Stimulated activated naive CD8-positive, alpha-beta T cell treated with anti-CD3 and anti-CD28 coated beads, Interleukin-15, Interleukin-2, amounts not matched to agents 100 U/mL and 50 U/mL, for 24 hours (primary cell): ENCODE results near the gene KCNMA1.
"Not testable (repeated sequence)": the region's sequence is repeated elsewhere in the genome, so short reads cannot be mapped to it uniquely, and the experiment has no call there.

Experiments used
- ATAC-seq: fragments of 150-1000 bp; cut with Tn5 transposase; one replicate; pipeline ENCODE4 v1.10.0; 2021
- DNase-seq: peaks from one replicate; pipeline ENCODE4 v3.0.0; 2021

The KCNMA1 gene

GRCh38 chr10:77532068-77532467 is 105.5 kb downstream of the KCNMA1 start:
- no peak for DNase-seq
- no peak for ATAC-seq

GRCh38 chr10:77531441-77532001 is 106.1 kb downstream of the KCNMA1 start:
- DNase-seq (no peak), ATAC-seq (no peak)

- ATAC-seq: no peak
Measured at GRCh38 chr10:77530011-77530410, 107.6 kb downstream of the KCNMA1 start.

GRCh38 chr10:77529050-77529576 is 108.5 kb downstream of the KCNMA1 start:
- no peak for ATAC-seq
- DNase-seq: no peak

More at GRCh38 chr10:77530011-77530410, 107.6 kb downstream of the KCNMA1 start:
- no peak for DNase-seq

- ATAC-seq: no peak
Measured at GRCh38 chr10:77527839-77528238, 109.8 kb downstream of the KCNMA1 start.

GRCh38 chr10:77526868-77527617 is 110.6 kb downstream of the KCNMA1 start:
- DNase-seq (no peak), ATAC-seq (no peak)

More at GRCh38 chr10:77527839-77528238, 109.8 kb downstream of the KCNMA1 start:
- no peak for DNase-seq

- DNase-seq: no peak
Measured at GRCh38 chr10:77524281-77524711, 113.3 kb downstream of the KCNMA1 start.

GRCh38 chr10:77522268-77522809 is 115.3 kb downstream of the KCNMA1 start:
- no peak for ATAC-seq
- DNase-seq: no peak

More at GRCh38 chr10:77524281-77524711, 113.3 kb downstream of the KCNMA1 start:
- ATAC-seq: no peak

GRCh38 chr10:77520995-77521394 is 116.6 kb downstream of the KCNMA1 start:
- ATAC-seq (no peak), DNase-seq (no peak)

GRCh38 chr10:77520290-77520689 is 117.3 kb downstream of the KCNMA1 start:
- no peak for ATAC-seq
- no peak for DNase-seq

GRCh38 chr10:77519791-77520190 is 117.8 kb downstream of the KCNMA1 start:
- not testable (repeated sequence) for DNase-seq, ATAC-seq

GRCh38 chr10:77518910-77519274 is 118.7 kb downstream of the KCNMA1 start:
- DNase-seq (no peak), ATAC-seq (no peak)

GRCh38 chr10:77518241-77518909 is 119.2 kb downstream of the KCNMA1 start:
- no peak for ATAC-seq
- DNase-seq: no peak

- no peak for ATAC-seq
- DNase-seq: no peak
Measured at GRCh38 chr10:77516575-77516974, 121.0 kb downstream of the KCNMA1 start.

- ATAC-seq: no peak
- DNase-seq: no peak
Measured at GRCh38 chr10:77514870-77515269, 122.7 kb downstream of the KCNMA1 start.

- ATAC-seq: no peak
Measured at GRCh38 chr10:77513781-77514331, 123.8 kb downstream of the KCNMA1 start.

GRCh38 chr10:77513220-77513619 is 124.4 kb downstream of the KCNMA1 start:
- ATAC-seq (no peak), DNase-seq (no peak)

More at GRCh38 chr10:77513781-77514331, 123.8 kb downstream of the KCNMA1 start:
- DNase-seq: no peak

GRCh38 chr10:77512219-77512578 is 125.4 kb downstream of the KCNMA1 start:
- DNase-seq: no peak

GRCh38 chr10:77511498-77512218 is 126.0 kb downstream of the KCNMA1 start:
- no peak for DNase-seq
- no peak for ATAC-seq

More at GRCh38 chr10:77512219-77512578, 125.4 kb downstream of the KCNMA1 start:
- no peak for ATAC-seq

GRCh38 chr10:77510695-77511094 is 126.9 kb downstream of the KCNMA1 start:
- ATAC-seq: no peak
- no peak for DNase-seq

GRCh38 chr10:77510294-77510693 is 127.3 kb downstream of the KCNMA1 start:
- no peak for DNase-seq
- no peak for ATAC-seq

GRCh38 chr10:77509391-77509790 is 128.2 kb downstream of the KCNMA1 start:
- no peak for DNase-seq

More at GRCh38 chr10:77509391-77509790, 128.2 kb downstream of the KCNMA1 start:
- no peak for ATAC-seq
